NK-92 treated with Interleukin-12 subunit alpha and Interleukin-12 subunit beta, amount 100 ng/mL, for 24 hours (cell line): ENCODE measurements around the gene POU4F3.

Experiments
- DNase-seq: peaks from one replicate; lab custom pipeline; 2025; lab: John Stamatoyannopoulos, UW

POU4F3 gene

GRCh38 chr5:146339715-146340259, 1.1 kb downstream of the POU4F3 start:
- no peak for DNase-seq

- no peak for DNase-seq
These were observed 1.8 kb downstream of the POU4F3 start for GRCh38 chr5:146340260-146341081.

- DNase-seq = no peak
These were observed 3.2 kb downstream of the POU4F3 start for GRCh38 chr5:146341854-146342253.

- DNase-seq = no peak
These were observed 3.9 kb downstream of the POU4F3 start for GRCh38 chr5:146342519-146342881.

- DNase-seq = no peak
These were observed 4.5 kb downstream of the POU4F3 start for GRCh38 chr5:146342882-146343865.

GRCh38 chr5:146344155-146345118, 5.8 kb downstream of the POU4F3 start:
- no peak for DNase-seq

GRCh38 chr5:146345240-146345577, 6.6 kb downstream of the POU4F3 start:
- no peak for DNase-seq

- no peak for DNase-seq
These were observed 7.1 kb downstream of the POU4F3 start for GRCh38 chr5:146345578-146346366.

GRCh38 chr5:146357126-146357525, 18.5 kb downstream of the POU4F3 start:
- DNase-seq = no peak

- no peak for DNase-seq
These were observed 21.2 kb downstream of the POU4F3 start for GRCh38 chr5:146359836-146360235.

- no peak for DNase-seq
These were observed 24.7 kb downstream of the POU4F3 start for GRCh38 chr5:146363161-146363874.

- no peak for DNase-seq
These were observed 27.0 kb downstream of the POU4F3 start for GRCh38 chr5:146365618-146366017.

- DNase-seq = no peak
These were observed 28.3 kb downstream of the POU4F3 start for GRCh38 chr5:146366904-146367303.

- no peak for DNase-seq
These were observed 29.5 kb downstream of the POU4F3 start for GRCh38 chr5:146368137-146368536.

- DNase-seq = no peak
These were observed 31.1 kb downstream of the POU4F3 start for GRCh38 chr5:146369691-146370090.

- DNase-seq = no peak
These were observed 38.2 kb downstream of the POU4F3 start for GRCh38 chr5:146376821-146377220.

- DNase-seq = no peak
These were observed 40.3 kb downstream of the POU4F3 start for GRCh38 chr5:146378986-146379385.

GRCh38 chr5:146380714-146381113, 42.1 kb downstream of the POU4F3 start:
- no peak for DNase-seq

GRCh38 chr5:146388386-146388785, 49.7 kb downstream of the POU4F3 start:
- no peak for DNase-seq

- DNase-seq = no peak
These were observed 51.8 kb downstream of the POU4F3 start for GRCh38 chr5:146390469-146390868.
